Peyer's patch (tissue), 4 donors: Measurements from ENCODE around the gene TSPO.

Experiments
- POLR2A ChIP-seq, 2 donors: fragments of 450-650 bp; IDR thresholded peaks; one replicate each; pipeline ENCODE4 v1.5.1; 2017; ENCODE audit warnings: antibody characterized with exemption in 2 of 2, mild to moderate bottlenecking in 2 of 2, moderate library complexity in 2 of 2
- TF ChIP-seq, protein P1 (sequence below), 6 experiments: fragments of 450-650 bp in 4 of 6; fragments of 200-600 bp in 2 of 6; sonication (generic) in 1 of 6; IDR thresholded peaks; one replicate each; pipeline ENCODE4 v1.5.1; 2017 to 2019; ENCODE audit warnings: antibody characterized with exemption in 6 of 6, mild to moderate bottlenecking in 3 of 6, moderate library complexity in 1 of 6

DNA sequence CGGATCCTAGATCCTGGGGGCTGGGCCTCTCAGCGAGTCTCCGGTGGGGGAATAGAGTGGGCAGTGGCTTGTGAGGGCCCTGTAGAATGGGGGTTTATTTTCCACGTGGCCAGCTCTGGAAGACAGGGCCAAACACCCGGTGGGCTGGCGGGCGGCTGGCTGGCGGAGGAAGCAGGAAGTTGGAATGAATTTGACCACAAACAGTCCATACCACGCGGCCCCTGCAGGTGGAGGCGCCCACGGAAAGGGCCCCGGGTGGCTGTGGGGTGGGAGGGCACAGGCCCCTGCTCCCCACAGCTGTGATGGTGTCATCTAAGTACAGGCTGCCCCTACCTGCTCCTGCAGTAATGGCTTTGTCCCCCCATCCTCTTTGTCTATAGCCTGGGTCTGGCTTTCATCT lies 23.2 kb upstream of the TSPO start:
- TF ChIP-seq POLR2A (IDR thresholded peaks at IDR 0.05), result no peak
- TF ChIP-seq, protein P1, sequence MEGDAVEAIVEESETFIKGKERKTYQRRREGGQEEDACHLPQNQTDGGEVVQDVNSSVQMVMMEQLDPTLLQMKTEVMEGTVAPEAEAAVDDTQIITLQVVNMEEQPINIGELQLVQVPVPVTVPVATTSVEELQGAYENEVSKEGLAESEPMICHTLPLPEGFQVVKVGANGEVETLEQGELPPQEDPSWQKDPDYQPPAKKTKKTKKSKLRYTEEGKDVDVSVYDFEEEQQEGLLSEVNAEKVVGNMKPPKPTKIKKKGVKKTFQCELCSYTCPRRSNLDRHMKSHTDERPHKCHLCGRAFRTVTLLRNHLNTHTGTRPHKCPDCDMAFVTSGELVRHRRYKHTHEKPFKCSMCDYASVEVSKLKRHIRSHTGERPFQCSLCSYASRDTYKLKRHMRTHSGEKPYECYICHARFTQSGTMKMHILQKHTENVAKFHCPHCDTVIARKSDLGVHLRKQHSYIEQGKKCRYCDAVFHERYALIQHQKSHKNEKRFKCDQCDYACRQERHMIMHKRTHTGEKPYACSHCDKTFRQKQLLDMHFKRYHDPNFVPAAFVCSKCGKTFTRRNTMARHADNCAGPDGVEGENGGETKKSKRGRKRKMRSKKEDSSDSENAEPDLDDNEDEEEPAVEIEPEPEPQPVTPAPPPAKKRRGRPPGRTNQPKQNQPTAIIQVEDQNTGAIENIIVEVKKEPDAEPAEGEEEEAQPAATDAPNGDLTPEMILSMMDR (IDR thresholded peaks at IDR 0.05), result no peak
